ENCODE measurements around the gene OOSP3. TPM values are rescaled to one million over a fixed set of nuclear protein-coding genes. Genes with fewer than 3 reads are reported as not detected.
"Not testable (repeated sequence)": the region's sequence is repeated elsewhere in the genome, so short reads cannot be mapped to it uniquely, and the experiment has no call there.

The OOSP3 gene
- total RNA-seq, 2 experiments from 2014 or later = not detected

DNA sequence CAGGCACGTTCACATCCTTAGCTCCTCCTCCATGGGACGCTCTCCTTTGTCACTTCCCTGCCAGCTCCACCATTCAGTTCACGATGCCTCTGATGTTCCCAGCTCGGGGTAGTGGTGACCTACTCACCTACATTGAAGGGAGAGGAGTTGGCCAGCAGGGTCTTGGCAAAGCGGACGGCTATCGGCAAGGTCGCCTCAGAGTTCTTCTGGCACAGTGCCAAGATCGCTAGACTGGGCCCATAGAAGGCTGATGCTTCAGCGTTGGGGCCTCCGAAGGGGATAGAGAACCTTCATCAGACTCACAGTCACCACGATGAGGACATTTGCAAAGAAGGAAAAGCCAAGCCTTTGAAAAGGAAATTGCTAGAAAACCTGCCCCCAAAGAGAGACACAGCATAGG is 36.3 kb upstream of the OOSP3 start:
- ATAC-seq (no peak), DNase-seq (no peak)
- Mint-ChIP-seq H3K9me3 (no peaks in the 10 kb centered on the region), H3K27ac (no peak overlapping the region), H3K27me3 (peaks cover 3% of the 10 kb centered on the region), H3K4me3 (no peak overlapping the region), H3K4me1 (ENCODE audit: low read depth) (no peaks in the 10 kb centered on the region), H3K36me3 (ENCODE audit: low read depth) (no peaks in the 10 kb centered on the region)
- POLR2A ChIA-PET = no interaction called here
- TF ChIP-seq, protein P1, sequence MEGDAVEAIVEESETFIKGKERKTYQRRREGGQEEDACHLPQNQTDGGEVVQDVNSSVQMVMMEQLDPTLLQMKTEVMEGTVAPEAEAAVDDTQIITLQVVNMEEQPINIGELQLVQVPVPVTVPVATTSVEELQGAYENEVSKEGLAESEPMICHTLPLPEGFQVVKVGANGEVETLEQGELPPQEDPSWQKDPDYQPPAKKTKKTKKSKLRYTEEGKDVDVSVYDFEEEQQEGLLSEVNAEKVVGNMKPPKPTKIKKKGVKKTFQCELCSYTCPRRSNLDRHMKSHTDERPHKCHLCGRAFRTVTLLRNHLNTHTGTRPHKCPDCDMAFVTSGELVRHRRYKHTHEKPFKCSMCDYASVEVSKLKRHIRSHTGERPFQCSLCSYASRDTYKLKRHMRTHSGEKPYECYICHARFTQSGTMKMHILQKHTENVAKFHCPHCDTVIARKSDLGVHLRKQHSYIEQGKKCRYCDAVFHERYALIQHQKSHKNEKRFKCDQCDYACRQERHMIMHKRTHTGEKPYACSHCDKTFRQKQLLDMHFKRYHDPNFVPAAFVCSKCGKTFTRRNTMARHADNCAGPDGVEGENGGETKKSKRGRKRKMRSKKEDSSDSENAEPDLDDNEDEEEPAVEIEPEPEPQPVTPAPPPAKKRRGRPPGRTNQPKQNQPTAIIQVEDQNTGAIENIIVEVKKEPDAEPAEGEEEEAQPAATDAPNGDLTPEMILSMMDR (IDR thresholded peaks at IDR 0.05) = no peak
- intact Hi-C loops (cut with micrococcal nuclease) = no loop called here
- CTCF ChIA-PET = no interaction called here

DNA sequence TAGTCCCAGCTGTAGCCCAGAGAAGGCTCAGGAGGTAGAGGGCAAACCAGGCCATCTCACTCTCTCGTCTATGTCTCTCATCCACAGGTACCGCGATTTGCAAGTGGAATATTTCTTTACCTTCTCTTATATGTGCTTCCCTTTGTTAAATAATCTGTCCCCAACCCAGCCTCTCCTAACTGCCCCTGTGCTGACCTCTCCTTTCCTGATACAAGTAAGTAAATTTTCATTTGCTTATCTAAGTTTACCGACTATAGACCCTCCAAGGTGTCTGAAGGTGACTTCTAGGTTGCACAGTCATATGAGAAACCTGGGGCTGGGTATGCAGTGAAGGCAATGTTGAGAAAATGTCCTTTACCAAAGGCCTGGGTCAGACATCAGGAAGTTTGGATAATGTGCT is 33.2 kb upstream of the OOSP3 start, which contains the start of gene CBLIF:
Gene CBLIF (minus strand): TSS at position 101 of the 400 bp plus-strand sequence. CDS start 46 bp downstream, at position 55.
- Mint-ChIP-seq H3K36me3 (ENCODE audit: low read depth) (no peaks in the 10 kb centered on the region), H3K27me3 (no peaks in the 10 kb centered on the region), H3K4me1 (ENCODE audit: low read depth) (no peaks in the 10 kb centered on the region), H3K4me3 (no peak within 1 kb of the TSS), H3K27ac (no peak within 1 kb of the TSS), H3K9me3 (no peaks in the 10 kb centered on the region)
- TF ChIP-seq, protein P1 (IDR thresholded peaks at IDR 0.05) = no peak
- POLR2A ChIA-PET = no interaction called here
- intact Hi-C loops (cut with micrococcal nuclease) = no loop called here
- DNase-seq = no peak
- CTCF ChIA-PET = no interaction called here
- no peak for ATAC-seq

DNA sequence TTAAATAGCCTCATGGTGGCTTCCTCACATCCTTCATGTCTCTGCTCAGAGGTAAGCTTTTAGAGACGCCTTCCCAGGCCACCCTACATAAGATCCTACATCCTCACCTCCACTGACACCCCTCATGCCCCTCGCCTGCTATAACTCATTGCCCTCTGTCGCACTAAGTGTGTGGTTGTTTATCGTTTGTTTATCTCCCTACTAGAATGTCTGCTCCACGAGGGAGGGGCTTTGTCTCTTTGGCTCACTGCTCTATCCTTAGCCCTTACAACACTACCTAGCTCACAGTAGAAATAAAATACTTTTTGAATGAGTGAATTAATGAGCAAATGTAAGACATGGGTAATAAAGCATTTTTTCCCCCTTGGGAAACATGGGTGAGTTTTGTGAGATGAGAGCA is 32.0 kb upstream of the OOSP3 start:
- POLR2A ChIA-PET = no interaction called here
- no peaks in the 10 kb centered on the region for H3K36me3 Mint-ChIP-seq (ENCODE audit: low read depth)
- no peak overlapping the region for H3K27ac Mint-ChIP-seq
- no peak for ATAC-seq
- H3K4me3 Mint-ChIP-seq = no peak overlapping the region
- H3K4me1 Mint-ChIP-seq (ENCODE audit: low read depth) = no peaks in the 10 kb centered on the region
- CTCF ChIA-PET = no interaction called here
- TF ChIP-seq, protein P1 (IDR thresholded peaks at IDR 0.05) = no peak
- H3K27me3 Mint-ChIP-seq = no peaks in the 10 kb centered on the region
- no peak for DNase-seq
- intact Hi-C loops (cut with micrococcal nuclease) = no loop called here
- no peaks in the 10 kb centered on the region for H3K9me3 Mint-ChIP-seq

DNA sequence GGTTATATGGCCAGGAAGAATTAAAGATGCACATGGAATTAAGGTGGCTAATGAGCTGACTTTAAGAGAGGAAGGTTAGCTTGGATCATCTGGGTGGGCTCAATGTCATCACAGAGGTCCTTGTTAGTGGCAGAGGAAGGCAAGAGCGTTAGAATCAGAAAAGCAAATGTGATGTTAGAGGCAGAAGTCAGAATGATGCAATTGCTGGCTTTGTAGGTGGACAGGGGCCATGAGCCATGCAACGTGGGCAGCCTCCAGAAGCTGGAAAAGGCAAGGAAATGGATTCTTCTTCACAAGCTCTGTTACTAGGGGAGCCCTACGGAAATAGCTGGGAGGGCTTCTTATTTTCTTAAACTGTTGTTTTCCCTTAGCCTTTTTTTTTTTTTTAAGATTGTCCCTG is 31.0 kb upstream of the OOSP3 start:
- H3K4me1 Mint-ChIP-seq (ENCODE audit: low read depth) = no peaks in the 10 kb centered on the region
- H3K36me3 Mint-ChIP-seq (ENCODE audit: low read depth) = no peaks in the 10 kb centered on the region
- ChIA-PET POLR2A (no interaction called here), CTCF (no interaction called here)
- intact Hi-C loops (cut with micrococcal nuclease) = no loop called here
- H3K9me3 Mint-ChIP-seq = no peaks in the 10 kb centered on the region
- no peak for DNase-seq
- H3K27ac Mint-ChIP-seq = no peak overlapping the region
- H3K4me3 Mint-ChIP-seq = no peak overlapping the region
- no peaks in the 10 kb centered on the region for H3K27me3 Mint-ChIP-seq
- TF ChIP-seq, protein P1 (IDR thresholded peaks at IDR 0.05) = no peak
- ATAC-seq = no peak

DNA sequence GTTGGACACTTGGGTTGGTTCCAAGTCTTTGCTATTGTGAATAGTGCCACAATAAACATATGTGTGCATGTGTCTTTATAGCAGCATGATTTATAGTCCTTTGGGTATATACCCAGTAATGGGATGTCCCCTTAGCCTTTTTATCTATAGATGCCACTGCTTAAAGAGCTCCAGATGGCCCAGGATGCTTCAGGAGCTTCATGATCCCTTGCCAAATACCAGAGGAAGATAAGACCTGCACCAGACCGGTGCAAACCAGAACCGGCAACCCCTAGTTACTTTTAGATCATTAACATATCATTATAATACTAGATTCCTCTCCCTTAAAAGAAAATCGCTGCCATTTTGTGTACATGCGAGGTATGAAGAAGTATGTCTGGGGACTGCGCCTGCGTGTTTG is 30.1 kb upstream of the OOSP3 start:
- H3K9me3 Mint-ChIP-seq; H3K36me3 Mint-ChIP-seq (ENCODE audit: low read depth); H3K4me3 Mint-ChIP-seq; POLR2A ChIA-PET; ATAC-seq; H3K4me1 Mint-ChIP-seq (ENCODE audit: low read depth); DNase-seq; CTCF ChIA-PET; intact Hi-C loops (cut with micrococcal nuclease); H3K27ac Mint-ChIP-seq; H3K27me3 Mint-ChIP-seq: not testable (repeated sequence)

DNA sequence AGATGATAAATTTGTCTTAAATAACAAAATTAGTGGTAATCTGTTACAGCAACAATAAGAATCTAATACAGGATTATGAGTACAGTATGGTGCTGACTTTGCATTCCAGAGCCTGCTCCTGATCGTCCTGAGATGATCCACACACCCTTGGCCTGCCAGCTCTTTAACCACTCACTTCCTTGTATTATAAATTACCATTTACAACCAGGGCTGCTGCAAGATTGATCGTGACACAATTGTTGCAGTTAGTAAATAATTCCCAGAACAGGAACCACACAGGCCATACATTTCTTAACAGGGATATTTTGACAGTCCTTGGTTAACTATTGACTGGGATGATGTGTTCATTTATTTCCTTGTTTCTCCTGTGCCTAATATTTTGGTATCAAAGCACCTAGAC is 29.5 kb upstream of the OOSP3 start:
- Mint-ChIP-seq H3K27ac (no peak overlapping the region), H3K36me3 (ENCODE audit: low read depth) (no peaks in the 10 kb centered on the region), H3K4me1 (ENCODE audit: low read depth) (no peaks in the 10 kb centered on the region), H3K4me3 (no peak overlapping the region), H3K9me3 (no peaks in the 10 kb centered on the region), H3K27me3 (no peaks in the 10 kb centered on the region)
- TF ChIP-seq, protein P1 (IDR thresholded peaks at IDR 0.05) = no peak
- ChIA-PET CTCF (no interaction called here), POLR2A (no interaction called here)
- DNase-seq (no peak), ATAC-seq (no peak)
- intact Hi-C loops (cut with micrococcal nuclease) = no loop called here

DNA sequence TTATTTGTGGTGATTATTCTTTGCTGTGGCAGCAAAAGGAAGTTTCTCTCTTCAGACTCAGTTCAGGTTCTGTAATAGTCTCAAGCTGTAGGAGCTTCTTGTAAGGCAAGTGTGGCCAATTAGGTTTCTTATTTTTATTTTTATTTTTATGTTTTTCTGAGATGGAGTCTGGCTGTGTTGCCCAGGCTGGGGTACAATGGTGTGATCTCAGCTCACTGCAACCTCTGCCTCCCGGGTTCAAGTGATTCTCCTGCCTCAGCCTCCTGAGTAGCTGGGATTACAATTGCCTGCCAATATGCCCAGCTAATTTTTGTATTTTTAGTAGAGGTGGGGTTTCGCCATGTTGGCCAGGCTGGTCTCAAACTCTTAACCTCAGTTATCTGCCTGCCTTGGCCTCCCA is 29.0 kb upstream of the OOSP3 start:
- intact Hi-C loops (cut with micrococcal nuclease); ATAC-seq; H3K27me3 Mint-ChIP-seq; CTCF ChIA-PET; H3K9me3 Mint-ChIP-seq; POLR2A ChIA-PET; H3K27ac Mint-ChIP-seq; H3K36me3 Mint-ChIP-seq (ENCODE audit: low read depth); DNase-seq; H3K4me1 Mint-ChIP-seq (ENCODE audit: low read depth); H3K4me3 Mint-ChIP-seq: not testable (repeated sequence)

DNA sequence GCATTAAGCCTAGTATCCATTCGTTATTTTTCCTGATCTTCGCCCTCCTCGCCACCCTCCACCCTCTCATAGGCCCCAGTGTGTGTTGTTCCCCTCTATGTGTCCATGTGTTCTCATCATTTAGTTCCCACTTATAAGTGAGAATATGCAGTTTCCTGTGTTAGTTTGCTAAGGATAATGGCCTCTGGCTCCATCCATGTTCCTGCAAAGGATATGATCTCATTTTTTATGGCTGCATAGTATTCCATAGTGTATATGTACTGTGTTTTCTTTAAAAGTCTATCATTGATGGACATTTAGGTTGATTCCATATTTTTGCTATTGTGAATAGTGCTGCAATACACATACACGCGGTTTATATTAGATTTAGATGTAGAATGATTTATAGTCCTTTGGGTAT is 27.2 kb upstream of the OOSP3 start:
- H3K27me3 Mint-ChIP-seq; H3K4me1 Mint-ChIP-seq (ENCODE audit: low read depth); ATAC-seq; H3K27ac Mint-ChIP-seq; DNase-seq; intact Hi-C loops (cut with micrococcal nuclease); H3K4me3 Mint-ChIP-seq; CTCF ChIA-PET; POLR2A ChIA-PET; H3K36me3 Mint-ChIP-seq (ENCODE audit: low read depth); H3K9me3 Mint-ChIP-seq: not testable (repeated sequence)
